Right cardiac atrium (tissue), 5 donors: ENCODE results near the gene NES. TPM values are rescaled to one million over a fixed set of nuclear protein-coding genes. Genes with fewer than 3 reads are reported as not detected.

Experiments
- ATAC-seq, 2 donors: fragments of 200-7000 bp; cut with Tn5 transposase; one replicate each; pipeline versions ENCODE4 v1.8.0 to v1.9.1; 2020; ENCODE audit warnings: moderate library complexity in 2 of 2, mild to moderate bottlenecking in 1 of 2
- DNase-seq, 3 donors: peaks; one replicate each; pipeline ENCODE4 v3.0.0-alpha.2; 2020
- H3K27ac ChIP-seq: one replicate; pipeline ENCODE4 v1.5.1; 2013; ENCODE audit warnings: mild to moderate bottlenecking, low read length, control low read depth, moderate library complexity
- H3K27me3 ChIP-seq: one replicate; pipeline ENCODE4 v1.6.1; 2013; ENCODE audit not compliant: control insufficient read depth, insufficient read depth
- H3K4me1 ChIP-seq: one replicate; pipeline ENCODE4 v1.6.1; 2013; ENCODE audit warnings: low read length; ENCODE audit not compliant: control insufficient read depth, insufficient read depth
- H3K4me3 ChIP-seq: one replicate; pipeline ENCODE4 v1.5.1; 2013; ENCODE audit warnings: low read length, control low read depth
- H3K9me3 ChIP-seq: one replicate; pipeline ENCODE4 v1.6.1; 2013; ENCODE audit warnings: low read length; ENCODE audit not compliant: control insufficient read depth
- WGBS: extraction: QIAGEN DNeasy Blood & Tissue Kit; methylation state at CpG from one replicate; pipeline ENCODE4 v1.1.7; 2013; 5-methylcytosine and 5-hydroxymethylcytosine counted together
- intact Hi-C, 4 donors: fragments of 100-400 bp; cut with DNase I; formaldehyde crosslinking; loops; one replicate each; pipeline versions ENCODE4 v1.11.0 to v1.14.0; 2022 to 2023
- polyA plus RNA-seq: library from polyadenylated mRNA; stranded (reverse); fragments of 200-250 nt; gene quantifications from one replicate; pipeline ENCODE4 v1.2.3, GENCODE V29; 2013
- total RNA-seq, 4 donors: library from RNA; stranded (reverse); fragmentation: NEBNext Ultra II Directional; extraction: Animal tissue kit (Norgen Biotek cat#: 25700); gene quantifications; one replicate each; pipeline ENCODE4 v1.2.1, GENCODE V29; 2021
- donor health status: healthy with polysubstance abuse.
- donor health status: DM: no; HTN: yes; CAD: no.
- donor health status: DM: no; HTN: no; CAD: no.
- donor health status: DM: no; HTN: yes; CAD: no; lungs with severe emphysema.
- donor health status: DM: yes; HTN: yes; CAD: no.

NES gene
- total and polyA plus RNA-seq, 5 donors, result 146 to 282 (median 189) TPM

- DNase-seq (peak; percentile 98 to 99 (median 98)), ATAC-seq (peak; percentile 86 to 88)
- H3K9me3 ChIP-seq, result no peaks in the 10 kb centered on the region
- H3K4me1 ChIP-seq, result peaks cover 43% of the 10 kb centered on the region
- 6% methylated on average over 38 of the region's 38 CpGs for WGBS
- no peak overlapping the region for H3K4me3 ChIP-seq
- H3K27me3 ChIP-seq, result no peaks in the 10 kb centered on the region
- H3K27ac ChIP-seq, result peak overlapping the region; percentile 90
- intact Hi-C loops, result loop anchor here (1.0 to 10.0 kb wide), 4 partner anchors 17 to 275 kb away; partner anchors contain the start of gene NES (in 1 of the 4)
Measured at GRCh38 chr1:156659988-156660751, 17.0 kb downstream of the NES start.

DNA sequence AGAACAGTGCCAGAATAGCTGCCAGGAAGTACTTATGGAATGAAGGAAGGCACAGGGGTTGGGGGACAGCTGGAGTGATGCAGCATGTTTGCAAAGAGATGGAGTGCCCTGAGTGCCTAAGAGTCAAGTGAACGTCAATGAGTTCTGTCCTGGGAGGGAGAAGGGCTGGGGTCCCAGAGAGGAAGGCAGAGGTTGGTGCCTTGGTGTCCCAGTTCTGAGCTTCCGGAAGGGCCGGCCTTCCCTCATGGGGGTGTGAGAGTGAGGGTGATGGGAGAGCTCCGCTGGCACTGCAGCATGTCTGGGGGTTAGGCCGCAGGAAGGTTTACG is 17.6 kb downstream of the NES start:
- no peak overlapping the region for H3K4me3 ChIP-seq
- ATAC-seq, result no peak
- intact Hi-C loops, result loop anchor here in 3 of 4 donors (1.0 to 10.0 kb wide), 3 partner anchors 19 to 275 kb away; no protein-coding TSS in a partner anchor

DNA sequence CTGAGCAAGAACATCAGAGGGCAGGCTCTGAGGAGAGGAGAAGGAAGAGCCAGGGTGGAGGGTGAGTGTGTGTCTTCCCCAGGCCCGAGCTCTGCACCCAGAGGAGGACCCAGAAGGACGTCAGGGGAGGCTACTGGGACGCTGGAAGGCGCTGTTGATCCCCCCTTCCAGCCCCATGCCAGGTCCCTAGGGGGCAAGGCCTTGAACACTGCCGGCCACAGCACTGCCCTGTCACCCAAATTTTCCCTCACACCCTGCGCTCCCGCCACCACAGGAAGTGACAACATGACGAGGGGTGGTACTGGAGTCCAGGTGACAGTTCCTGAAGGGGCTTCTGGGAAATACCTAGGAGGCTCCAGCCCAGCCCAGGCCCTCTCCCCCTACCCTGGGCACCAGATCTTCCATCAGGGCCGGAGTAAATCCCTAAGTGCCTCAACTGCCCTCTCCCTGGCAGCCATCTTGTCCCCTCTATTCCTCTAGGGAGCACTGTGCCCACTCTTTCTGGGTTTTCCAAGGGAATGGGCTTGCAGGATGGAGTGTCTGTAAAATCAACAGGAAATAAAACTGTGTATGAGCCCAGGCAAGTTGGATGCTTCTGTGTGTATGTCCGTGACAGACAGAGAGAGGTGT is 18.1 kb downstream of the NES start:
- DNase-seq, result peak in 1 of 3 donors; percentile 43
- intact Hi-C loops, result loop anchor here in 3 of 4 donors (1.0 to 10.0 kb wide), 3 partner anchors 19 to 274 kb away; no protein-coding TSS in a partner anchor
- no peak overlapping the region for H3K27ac ChIP-seq
- no peak for ATAC-seq
- WGBS, result 71% methylated on average over 10 of the region's 10 CpGs
- H3K4me3 ChIP-seq, result no peak overlapping the region
- H3K27me3 ChIP-seq, result no peaks in the 10 kb centered on the region
- H3K9me3 ChIP-seq, result no peaks in the 10 kb centered on the region
- H3K4me1 ChIP-seq, result peaks cover 36% of the 10 kb centered on the region

More for the DNA sequence above, 17.6 kb downstream of the NES start:
- H3K9me3 ChIP-seq, result no peaks in the 10 kb centered on the region
- 16% methylated on average over 6 of the region's 6 CpGs for WGBS
- no peaks in the 10 kb centered on the region for H3K27me3 ChIP-seq
- DNase-seq, result no peak
- peak overlapping the region; percentile 27 for H3K27ac ChIP-seq
- peaks cover 40% of the 10 kb centered on the region for H3K4me1 ChIP-seq

DNA sequence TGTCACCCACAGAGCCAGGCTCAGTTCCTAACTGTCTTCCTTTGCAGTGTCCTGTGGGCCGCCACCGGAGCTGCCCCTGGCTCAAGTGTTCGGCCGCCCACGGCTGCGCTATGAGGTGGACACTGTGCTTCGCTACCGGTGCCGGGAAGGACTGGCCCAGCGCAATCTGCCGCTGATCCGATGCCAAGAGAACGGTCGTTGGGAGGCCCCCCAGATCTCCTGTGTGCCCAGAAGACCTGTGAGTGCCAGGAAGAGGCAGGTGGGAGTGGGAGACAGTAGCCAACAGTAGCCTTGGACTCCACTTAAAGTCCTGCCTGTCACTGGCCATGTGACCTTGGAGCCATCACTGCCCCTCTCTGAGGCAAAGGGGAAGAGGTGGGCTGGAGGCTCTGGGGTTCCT is 18.7 kb downstream of the NES start:
- intact Hi-C loops, result loop anchor here in 2 of 4 donors (5.0 to 10.0 kb wide), 2 partner anchors 36 to 274 kb away; no protein-coding TSS in a partner anchor
- no peak for ATAC-seq
- H3K4me1 ChIP-seq, result peaks cover 31% of the 10 kb centered on the region

GRCh38 chr1:156657741-156658319 is 19.4 kb downstream of the NES start:
- ATAC-seq (no peak), DNase-seq (peak in 1 of 3 donors; percentile 58)
- H3K4me1 ChIP-seq, result peaks cover 26% of the 10 kb centered on the region
- intact Hi-C loops, result loop anchor here in 3 of 4 donors (2.0 to 10.0 kb wide), 4 partner anchors 31 to 273 kb away; no protein-coding TSS in a partner anchor
- WGBS, result 17% methylated on average over 15 of the region's 15 CpGs
- H3K9me3 ChIP-seq, result no peaks in the 10 kb centered on the region
- H3K4me3 ChIP-seq, result no peak overlapping the region
- no peaks in the 10 kb centered on the region for H3K27me3 ChIP-seq
- no peak overlapping the region for H3K27ac ChIP-seq

More for the DNA sequence above, 18.7 kb downstream of the NES start:
- Histone ChIP-seq H3K4me3 (no peak overlapping the region), H3K9me3 (no peaks in the 10 kb centered on the region), H3K27ac (no peak overlapping the region), H3K27me3 (no peaks in the 10 kb centered on the region)
- WGBS, result 86% methylated on average over 14 of the region's 14 CpGs
- DNase-seq, result peak in 2 of 3 donors; percentile 65 to 66

- H3K4me3 ChIP-seq, result peak overlapping the region; percentile 0
- peak; percentile 78 to 92 (median 92) for DNase-seq
- H3K27ac ChIP-seq, result no peak overlapping the region
- WGBS, result 1% methylated on average over 54 of the region's 54 CpGs
- peaks cover 21% of the 10 kb centered on the region for H3K4me1 ChIP-seq
- H3K9me3 ChIP-seq, result no peaks in the 10 kb centered on the region
- no peaks in the 10 kb centered on the region for H3K27me3 ChIP-seq
- peak; percentile 34 to 42 for ATAC-seq
- intact Hi-C loops, result loop anchor here in 3 of 4 donors (2.0 to 10.0 kb wide), 4 partner anchors 30 to 272 kb away; no protein-coding TSS in a partner anchor
Measured at GRCh38 chr1:156656806-156657740, 20.1 kb downstream of the NES start.

- Histone ChIP-seq H3K27ac (no peak overlapping the region), H3K4me1 (peaks cover 11% of the 10 kb centered on the region), H3K9me3 (no peaks in the 10 kb centered on the region), H3K27me3 (no peaks in the 10 kb centered on the region), H3K4me3 (no peak overlapping the region)
- DNase-seq, result peak in 1 of 3 donors; percentile 32
- no peak for ATAC-seq
- intact Hi-C loops, result loop anchor here in 3 of 4 donors (2.0 to 10.0 kb wide), 4 partner anchors 29 to 271 kb away; no protein-coding TSS in a partner anchor
- 58% methylated on average over 9 of the region's 9 CpGs for WGBS
Measured at GRCh38 chr1:156655904-156656516, 21.2 kb downstream of the NES start.

DNA sequence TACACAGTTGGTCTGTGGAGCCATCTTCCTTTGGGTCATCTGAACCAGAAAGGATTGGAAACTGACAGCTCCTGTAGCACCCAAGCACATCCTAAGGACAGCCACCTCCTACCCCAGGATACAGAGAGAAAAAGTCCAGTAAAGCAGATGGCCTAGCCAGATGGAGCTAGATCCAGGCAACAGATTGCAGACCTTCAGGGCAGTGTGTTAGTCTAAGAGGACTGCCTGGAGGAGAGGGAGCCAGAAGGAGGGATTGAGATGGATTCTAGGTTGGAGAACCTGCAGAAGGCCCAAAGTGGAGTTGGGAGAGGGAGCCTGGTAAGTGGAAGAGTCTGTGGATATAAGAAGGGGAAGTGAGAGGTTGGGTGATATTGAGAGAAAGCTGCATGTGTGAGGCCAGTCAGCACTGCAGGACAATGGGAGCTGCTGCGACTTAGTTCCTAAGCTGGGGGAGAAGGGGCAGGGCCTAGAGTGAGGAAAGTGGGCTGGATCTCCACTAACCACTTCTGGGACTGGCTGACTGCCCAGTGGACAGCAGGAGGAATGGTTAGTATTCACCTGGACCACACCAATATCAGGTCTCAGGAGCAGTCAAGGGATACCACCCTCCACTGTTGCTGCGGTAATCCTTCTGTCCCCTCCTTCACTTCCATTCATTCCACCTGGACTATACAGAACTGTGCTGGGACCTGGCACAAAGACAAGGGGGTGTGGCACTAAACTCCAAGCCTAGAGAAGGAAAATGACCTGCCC is 21.9 kb downstream of the NES start:
- Histone ChIP-seq H3K27me3 (no peaks in the 10 kb centered on the region), H3K4me3 (no peak overlapping the region), H3K27ac (no peak overlapping the region), H3K4me1 (peaks cover 5% of the 10 kb centered on the region), H3K9me3 (no peaks in the 10 kb centered on the region)
- DNase-seq (peak in 1 of 3 donors; percentile 12), ATAC-seq (no peak)
- WGBS, result 52% methylated on average over 2 of the region's 2 CpGs
- intact Hi-C loops, result loop anchor here in 2 of 4 donors (5.0 to 10.0 kb wide), 2 partner anchors 33 to 271 kb away; no protein-coding TSS in a partner anchor

- 63% methylated on average over 1 of the region's 1 CpG for WGBS
- intact Hi-C loops, result loop anchor here in 2 of 4 donors (5.0 to 10.0 kb wide), 2 partner anchors 32 to 270 kb away; no protein-coding TSS in a partner anchor
- ATAC-seq (no peak), DNase-seq (no peak)
- H3K9me3 ChIP-seq, result no peaks in the 10 kb centered on the region
- H3K27me3 ChIP-seq, result no peaks in the 10 kb centered on the region
- no peak overlapping the region for H3K27ac ChIP-seq
- H3K4me1 ChIP-seq, result peaks cover 2% of the 10 kb centered on the region
- H3K4me3 ChIP-seq, result no peak overlapping the region
Measured at GRCh38 chr1:156654700-156655099, 22.5 kb downstream of the NES start.
